ENCODE results near the gene TGM2.

Gene TGM2

GRCh38 chr20:38161412-38161774 lies 3.7 kb downstream of the TGM2 start:
- DNase-seq (ENCODE audit: low read depth in 2 of 2): no peak

DNA sequence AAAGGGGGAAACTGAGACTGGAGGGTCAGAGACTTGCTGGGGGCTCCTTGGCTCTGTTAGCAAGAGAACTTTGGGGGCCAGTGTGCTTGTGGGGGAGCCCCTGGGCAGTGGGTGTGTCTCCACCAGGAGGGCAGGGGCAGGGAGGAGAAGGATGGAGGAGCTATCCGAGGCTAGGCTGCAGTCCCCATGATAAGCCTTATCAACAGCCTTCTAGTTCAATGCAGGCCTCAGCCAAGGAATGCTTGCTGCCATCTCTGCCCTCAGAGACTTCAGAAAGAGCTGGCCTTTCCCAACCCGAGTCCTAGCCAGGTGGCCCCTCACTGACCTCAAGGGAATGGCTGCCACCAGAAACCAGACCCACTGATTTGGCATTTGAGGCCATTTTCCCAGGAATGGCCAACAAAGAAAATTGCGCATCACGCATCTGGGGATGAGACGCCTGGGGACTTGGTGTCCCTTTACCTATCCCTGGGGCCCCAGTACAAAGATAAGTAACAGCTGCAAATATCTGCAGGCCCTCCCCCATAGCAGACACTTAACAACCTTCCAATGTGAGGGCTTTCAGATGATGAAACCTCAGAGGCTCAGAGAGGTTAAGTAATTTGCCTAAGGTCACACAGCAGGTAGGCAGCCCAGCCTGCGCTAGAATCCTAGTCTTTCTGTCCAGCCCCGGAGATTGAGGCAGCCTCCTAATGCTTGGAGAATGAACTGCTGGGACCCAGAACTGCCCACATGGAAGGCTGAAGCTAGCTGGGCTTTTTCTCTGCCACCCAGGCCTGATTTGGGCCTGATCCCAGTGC lies 4.9 kb downstream of the TGM2 start:
- DNase-seq (ENCODE audit: low read depth in 2 of 2): no peak

DNA sequence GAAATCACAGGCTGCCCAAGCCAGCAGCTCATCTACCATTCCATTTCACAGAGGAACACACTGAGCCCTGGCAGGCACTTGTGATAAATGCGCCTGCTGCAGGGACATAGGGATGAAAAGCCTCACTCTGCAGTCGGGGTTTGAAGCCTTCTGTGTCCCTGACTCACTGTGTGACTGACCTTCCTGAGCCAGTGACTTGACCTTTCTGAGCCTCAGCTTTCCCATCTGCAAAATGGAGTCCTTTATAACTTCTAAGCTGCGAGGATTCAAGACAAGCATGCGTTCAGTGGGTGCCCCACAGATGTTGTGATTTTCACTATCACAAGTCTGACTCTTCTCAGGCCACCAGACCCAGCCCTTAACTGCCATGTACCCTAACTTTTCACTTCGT lies 5.5 kb downstream of the TGM2 start:
- no peak for DNase-seq (ENCODE audit: low read depth in 2 of 2)

DNA sequence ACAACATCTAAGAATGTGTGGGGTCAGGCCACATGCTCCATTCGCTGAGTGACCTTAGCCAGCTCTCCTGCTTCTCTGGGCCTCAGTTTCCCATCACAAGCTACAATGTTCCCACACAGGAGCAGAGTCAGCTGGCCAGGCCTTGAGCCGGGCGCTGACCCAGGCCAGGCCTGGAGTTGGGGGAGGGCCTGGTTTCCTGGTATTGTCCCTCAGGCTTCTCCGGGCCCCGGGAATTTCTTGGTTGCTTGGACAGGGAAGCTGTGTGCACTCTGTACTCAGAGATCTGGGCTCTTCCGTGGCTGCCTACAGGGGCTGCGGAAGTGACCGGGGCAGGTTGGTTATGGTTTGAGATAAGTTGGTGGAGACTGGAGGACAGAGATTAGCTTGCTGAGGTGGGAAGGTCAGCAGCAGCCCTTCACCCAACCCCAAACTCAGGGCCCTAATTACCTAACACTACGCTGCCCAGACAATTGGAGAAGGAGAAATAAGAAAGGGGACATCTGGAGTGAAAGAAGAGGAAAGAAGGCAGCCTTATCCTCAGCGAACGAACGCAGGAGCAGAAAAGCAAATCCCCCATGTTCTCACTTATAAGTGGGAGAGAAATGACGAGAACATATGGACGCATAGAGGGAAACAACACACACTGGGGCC lies 6.2 kb downstream of the TGM2 start:
- no peak for DNase-seq (ENCODE audit: low read depth in 2 of 2)

DNA sequence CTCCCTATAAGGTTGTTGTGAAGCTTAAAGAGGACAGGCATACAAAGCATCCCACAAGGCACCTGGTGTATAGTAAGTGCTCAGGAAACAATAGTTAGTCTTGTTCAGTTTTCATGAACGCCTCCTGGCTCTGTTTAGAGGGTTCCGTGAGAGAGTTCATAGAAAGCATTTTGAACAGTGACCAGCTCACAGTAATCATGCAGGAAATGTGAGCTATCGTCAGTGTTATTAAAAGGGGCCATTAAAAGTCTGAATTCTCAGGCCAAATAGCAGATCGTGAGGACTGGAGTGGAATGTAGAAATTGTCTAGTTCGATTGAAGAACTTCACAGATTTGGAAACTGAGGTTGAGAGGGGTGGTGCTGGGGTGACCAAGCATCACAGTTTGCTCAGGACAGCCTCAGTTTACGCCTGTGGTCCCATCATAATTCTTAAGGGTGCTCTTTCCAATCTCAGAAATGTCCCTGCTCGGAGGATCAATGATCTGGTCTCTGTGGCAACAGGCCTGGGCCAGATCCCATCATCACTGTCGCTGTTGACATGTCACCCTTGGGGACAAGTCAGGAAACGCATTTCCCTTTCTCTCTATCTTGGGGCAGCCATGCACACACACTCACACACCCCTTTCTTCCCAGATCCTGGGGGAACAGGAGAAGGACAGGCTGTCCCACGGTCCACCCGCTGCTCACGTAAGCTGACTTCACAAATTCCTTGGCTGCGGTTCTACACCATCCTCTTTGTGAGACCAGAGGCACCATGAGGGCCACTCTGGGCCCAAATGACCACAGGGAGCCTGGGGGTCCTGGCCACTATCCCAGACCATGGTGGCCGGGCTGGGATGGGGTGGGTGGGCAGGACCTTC lies 7.2 kb downstream of the TGM2 start:
- no peak for DNase-seq (ENCODE audit: low read depth in 2 of 2)

DNA sequence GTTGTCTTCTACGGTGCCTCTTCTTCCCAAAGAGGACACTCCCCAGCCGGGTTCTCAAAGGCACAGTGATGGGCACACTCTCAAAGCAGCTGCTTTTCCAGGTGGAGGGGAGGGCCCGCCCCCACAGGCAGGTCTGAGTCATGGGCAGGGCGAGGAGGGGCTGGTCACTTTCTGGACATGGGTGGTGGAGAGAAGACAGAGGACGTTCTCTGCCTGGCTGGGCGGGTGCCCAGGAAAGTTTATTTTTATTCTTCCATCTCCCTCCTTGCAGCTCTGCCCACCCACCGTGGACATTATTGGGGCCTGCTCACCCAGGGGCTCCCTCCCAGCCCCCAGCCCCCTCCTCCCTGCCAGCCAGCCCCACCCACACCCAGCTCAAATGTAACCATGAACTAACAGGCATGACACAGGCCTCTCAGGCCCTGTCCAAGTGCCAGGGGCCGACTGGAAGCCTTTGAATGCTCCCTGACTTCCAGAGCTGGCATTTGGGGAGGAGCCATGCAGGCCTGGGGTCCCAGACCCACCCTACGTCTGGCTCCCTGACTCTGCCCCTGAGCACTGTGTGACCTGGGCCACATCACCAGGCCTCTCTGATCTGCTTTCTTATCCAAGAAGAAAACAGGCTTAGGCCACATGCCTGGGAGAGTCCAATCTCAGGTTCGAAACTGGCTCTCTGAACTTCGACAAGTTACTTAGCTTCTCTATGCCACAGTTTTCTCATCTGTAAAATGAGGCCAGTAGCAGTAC lies 8.0 kb downstream of the TGM2 start:
- no peak for DNase-seq (ENCODE audit: low read depth in 2 of 2)

DNA sequence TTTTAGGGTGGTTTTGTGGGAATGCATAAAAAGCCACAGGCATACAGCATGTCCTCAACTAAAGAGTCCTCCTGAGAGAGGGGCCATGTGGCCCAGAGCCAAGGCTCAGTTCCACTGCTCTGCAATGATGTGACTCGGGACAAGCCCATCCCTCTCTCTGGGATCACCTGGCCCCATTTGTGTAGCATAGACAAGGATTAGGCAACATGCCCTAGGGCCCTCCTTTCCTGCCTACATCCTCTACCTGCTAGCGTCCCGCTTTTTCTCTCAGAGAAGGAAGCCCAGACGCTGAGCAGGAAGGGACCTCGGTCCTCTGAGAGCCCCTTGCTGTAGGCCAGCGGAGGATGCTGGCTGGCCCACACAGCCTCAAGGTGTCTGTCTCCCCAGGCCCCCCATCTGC lies 8.8 kb downstream of the TGM2 start:
- DNase-seq (ENCODE audit: low read depth in 2 of 2): no peak

- DNase-seq (ENCODE audit: low read depth in 2 of 2): no peak
These were observed 9.3 kb downstream of the TGM2 start for GRCh38 chr20:38155811-38156210.

- DNase-seq (ENCODE audit: low read depth in 2 of 2): no peak
These were observed 11.7 kb downstream of the TGM2 start for GRCh38 chr20:38153401-38153800.

DNA sequence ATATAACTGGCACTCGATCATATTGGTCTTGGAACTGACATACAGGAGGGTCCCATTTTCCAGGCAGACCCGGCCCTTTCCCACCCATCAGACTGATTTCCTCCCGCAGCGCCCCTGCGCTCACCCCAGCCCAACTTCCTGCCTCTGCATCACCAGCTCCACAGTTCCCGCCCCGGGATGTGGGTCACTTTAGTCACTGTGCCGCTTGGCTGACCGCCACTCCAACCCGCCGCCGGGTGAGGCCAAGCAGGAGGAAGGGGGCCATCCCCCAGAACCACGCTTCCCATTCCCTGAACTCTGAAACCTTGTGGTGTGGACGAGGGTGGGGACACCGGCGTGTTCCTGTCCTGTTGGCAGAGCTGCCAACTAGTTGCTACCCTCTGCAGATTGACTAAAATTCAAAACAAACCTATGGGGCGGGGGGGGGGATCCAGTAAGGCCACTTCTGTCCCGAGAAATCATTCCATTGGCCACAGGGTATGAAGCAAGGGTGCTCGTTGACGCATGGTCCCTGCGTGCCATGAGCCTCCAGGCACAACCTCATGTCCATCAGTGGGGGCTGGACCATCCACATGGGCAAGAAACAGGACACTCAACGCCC lies 12.3 kb downstream of the TGM2 start:
- DNase-seq (ENCODE audit: low read depth in 2 of 2): no peak

DNA sequence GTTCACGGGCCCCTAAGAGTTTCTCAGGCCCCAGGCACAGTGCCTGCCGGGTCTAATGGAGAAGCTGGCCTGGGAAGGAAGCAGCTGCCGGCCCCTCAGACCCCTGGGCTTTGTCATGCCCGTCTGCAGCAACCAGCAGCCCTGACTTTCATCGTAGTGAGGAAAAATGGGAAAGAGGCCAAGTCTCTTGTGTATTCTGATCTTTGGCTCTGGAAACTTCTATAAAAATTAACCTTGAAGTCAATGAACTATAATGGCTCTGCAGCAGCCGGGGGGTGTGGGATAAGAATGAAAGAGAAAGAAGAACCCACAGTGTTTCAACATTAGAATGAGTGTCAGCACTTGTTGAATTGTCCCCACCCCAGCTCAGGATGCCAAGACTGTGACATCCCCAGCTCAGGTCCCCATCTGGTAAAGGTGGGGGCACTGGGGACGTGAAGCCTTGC lies 12.9 kb downstream of the TGM2 start:
- DNase-seq (ENCODE audit: low read depth in 2 of 2): no peak

- no peak for DNase-seq (ENCODE audit: low read depth in 2 of 2)
These were observed 13.6 kb downstream of the TGM2 start for GRCh38 chr20:38151455-38151854.

DNA sequence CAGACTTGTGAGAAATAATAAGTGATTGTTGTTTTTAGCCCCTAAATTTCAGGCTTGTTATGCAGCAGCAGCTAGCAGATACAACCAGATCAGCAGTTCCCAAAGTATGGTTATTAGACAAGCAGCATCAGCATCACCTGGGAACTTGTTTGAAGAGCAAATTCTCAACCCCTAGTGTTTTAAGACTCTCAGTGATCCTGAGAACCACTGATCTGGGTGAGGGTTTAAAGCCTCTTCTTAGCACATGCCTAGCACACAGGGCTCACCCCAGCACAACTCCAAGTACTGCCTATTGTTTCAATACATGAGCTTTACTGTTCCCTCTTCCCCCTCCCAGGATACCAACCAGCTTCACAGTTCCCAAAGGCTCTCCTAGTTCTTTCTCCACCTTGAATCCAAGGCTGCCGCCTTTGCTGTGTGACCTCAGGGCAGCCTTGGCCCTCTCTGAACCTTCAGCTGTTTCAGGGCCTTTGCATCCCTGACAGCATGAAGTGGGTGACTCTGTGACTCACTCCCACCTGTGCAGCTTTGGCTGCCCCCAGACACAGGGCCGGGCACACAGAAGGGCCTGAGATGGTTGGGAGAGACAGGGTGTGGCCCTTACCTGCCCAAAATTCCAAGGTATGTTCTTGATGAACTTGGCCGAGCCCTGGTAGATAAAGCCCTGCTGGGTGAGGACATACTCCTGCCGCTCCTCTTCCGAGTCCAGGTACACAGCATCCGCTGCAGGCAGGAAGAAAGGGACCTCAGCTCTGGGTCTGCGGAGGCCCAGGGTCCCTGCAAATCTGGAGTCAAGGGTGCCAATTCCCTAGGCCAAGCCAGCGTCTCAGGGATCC lies 14.5 kb downstream of the TGM2 start:
- DNase-seq (ENCODE audit: low read depth in 2 of 2): no peak

- DNase-seq (ENCODE audit: low read depth in 2 of 2): no peak
These were observed 16.6 kb downstream of the TGM2 start for GRCh38 chr20:38148328-38149102.

DNA sequence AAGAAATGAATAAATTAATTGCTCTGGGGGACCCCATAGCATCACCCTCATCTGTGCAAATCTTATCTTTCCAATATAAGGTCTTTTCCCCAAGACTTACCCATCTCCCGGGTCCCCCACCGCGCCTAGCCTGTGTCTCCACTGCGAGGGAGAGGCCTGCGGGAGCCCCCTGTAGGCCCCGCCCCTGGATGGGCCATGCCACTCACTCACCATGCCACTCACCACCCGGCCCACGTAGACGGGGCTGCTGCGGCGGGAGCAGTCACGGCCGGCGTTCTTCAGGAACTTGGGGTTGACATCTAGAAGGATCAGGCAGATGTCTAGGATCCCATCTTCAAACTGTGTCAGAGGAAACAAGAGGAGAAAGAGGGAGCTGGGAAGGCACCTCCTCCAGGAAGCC lies 17.3 kb downstream of the TGM2 start:
- no peak for DNase-seq (ENCODE audit: low read depth in 2 of 2)

- DNase-seq (ENCODE audit: low read depth in 2 of 2): no peak
These were observed 17.9 kb downstream of the TGM2 start for GRCh38 chr20:38147163-38147562.

DNA sequence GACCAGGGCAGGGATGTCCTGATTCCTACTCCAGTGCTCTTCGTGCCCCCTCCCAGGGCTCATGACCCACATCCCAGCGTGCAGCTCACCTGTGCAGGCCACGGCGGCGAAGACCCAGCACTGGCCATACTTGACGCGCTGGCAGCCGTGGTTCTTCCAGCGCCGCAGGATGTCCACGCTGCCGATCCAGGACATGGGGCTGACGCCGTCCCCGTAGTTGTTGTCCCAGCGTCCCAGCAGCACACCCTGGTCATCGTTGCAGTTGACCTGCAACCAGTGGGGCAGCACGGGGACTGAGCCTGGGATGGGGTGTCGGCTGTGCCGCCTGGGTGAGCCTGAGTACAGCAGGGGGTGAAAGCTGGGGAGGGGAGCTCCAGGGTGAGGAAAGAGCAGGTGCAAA lies 18.4 kb downstream of the TGM2 start:
- DNase-seq (ENCODE audit: low read depth in 2 of 2): no peak

- no peak for DNase-seq (ENCODE audit: low read depth in 2 of 2)
These were observed 18.9 kb downstream of the TGM2 start for GRCh38 chr20:38146156-38146555.

DNA sequence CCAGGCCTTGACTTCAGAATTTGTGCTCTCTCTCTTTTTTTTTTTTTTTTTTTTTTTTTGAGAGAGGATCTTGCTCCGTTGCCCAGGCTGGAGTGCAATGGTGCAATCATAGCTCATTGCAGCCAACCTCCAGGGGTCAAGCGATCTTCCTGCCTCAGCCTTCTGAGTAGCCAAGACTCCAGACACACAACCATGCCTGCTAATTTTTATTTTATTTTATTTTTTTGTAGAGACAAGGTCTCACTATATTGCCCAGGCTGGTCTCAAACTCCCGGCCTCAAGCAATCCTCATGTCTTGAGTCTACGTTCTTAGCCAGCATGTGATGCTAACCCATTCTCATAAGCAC lies 19.4 kb downstream of the TGM2 start:
- DNase-seq (ENCODE audit: low read depth in 2 of 2): no peak

All from stimulated activated CD4-positive, alpha-beta T cell treated with anti-CD3 and anti-CD28 coated beads, Interleukin-1b, Interleukin-23, amount 100 ng/mL, for 4 hours (primary cell).